Measurements from ENCODE around the gene HFE.

The HFE gene

GRCh38 chr6:26120807-26121140 lies 33.5 kb downstream of the HFE start:
- ChIA-PET CTCF (interaction anchor here (0.6 kb wide), 1 partner anchor 197 kb away, joined by 3 read pairs; no protein-coding TSS in a partner anchor), POLR2A (interaction anchor here (0.6 to 2.8 kb wide), 2 partner anchors 17 to 89 kb away, joined by 3 to 13 read pairs; a partner anchor contains a TSS)
- Histone ChIP-seq H3K4me3 (ENCODE audit: low read depth, low read length) (no peak overlapping the region), H3K9me3 (ENCODE audit: control insufficient read depth, insufficient read depth, low read depth, low read length) (no peaks in the 10 kb centered on the region), H3K27ac (ENCODE audit: extremely low read depth, low read depth, low read length) (no peak overlapping the region), H3K4me1 (ENCODE audit: control insufficient read depth, insufficient read depth, low read length) (no peaks in the 10 kb centered on the region), H3K36me3 (ENCODE audit: control insufficient read depth in 2 of 2, insufficient read depth in 1 of 2, low read length in 2 of 2) (no peaks in the 10 kb centered on the region)
- TF ChIP-seq ZBTB49 (tag by site-specific recombination; IDR thresholded peaks at IDR 0.05; ENCODE audit: low read depth) (no peak), OSR2 (tag by site-specific recombination; IDR thresholded peaks at IDR 0.05) (no peak), OVOL3 (tag by site-specific recombination; IDR thresholded peaks at IDR 0.05) (no peak), SCRT1 (tag by site-specific recombination; IDR thresholded peaks at IDR 0.05; ENCODE audit: borderline replicate concordance) (no peak), ZNF488 (tag by site-specific recombination; IDR thresholded peaks at IDR 0.05) (no peak), ZNF549 (tag by site-specific recombination; IDR thresholded peaks at IDR 0.05) (no peak)

GRCh38 chr6:26121141-26122004 lies 34.1 kb downstream of the HFE start:
- TF ChIP-seq ZNF202 (tag by site-specific recombination; IDR thresholded peaks at IDR 0.05; ENCODE audit: borderline replicate concordance) (no peak), ZNF48 (tag by site-specific recombination; IDR thresholded peaks at IDR 0.05) (no peak), WT1 (tag by site-specific recombination; IDR thresholded peaks at IDR 0.05) (no peak), SALL2 (tag by site-specific recombination; IDR thresholded peaks at IDR 0.05; ENCODE audit: borderline replicate concordance) (no peak), SP7 (tag by site-specific recombination; IDR thresholded peaks at IDR 0.05) (no peak), ZNF791 (tag by site-specific recombination; IDR thresholded peaks at IDR 0.05) (no peak), ZNF629 (tag by site-specific recombination; IDR thresholded peaks at IDR 0.05) (no peak), ZNF639 (tag by site-specific recombination; IDR thresholded peaks at IDR 0.05) (no peak), ZNF157 (tag by site-specific recombination; IDR thresholded peaks at IDR 0.05) (no peak), ZNF404 (tag by site-specific recombination; IDR thresholded peaks at IDR 0.05) (no peak), ZNF37A (tag by site-specific recombination; IDR thresholded peaks at IDR 0.05) (no peak), ZBTB1 (tag by site-specific recombination; IDR thresholded peaks at IDR 0.05) (no peak), INSM2 (tag by site-specific recombination; IDR thresholded peaks at IDR 0.05) (no peak), ZNF121 (tag by site-specific recombination; IDR thresholded peaks at IDR 0.05) (no peak), ZNF596 (tag by site-specific recombination; IDR thresholded peaks at IDR 0.05) (no peak), ZNF747 (tag by site-specific recombination; IDR thresholded peaks at IDR 0.05) (no peak), ZNF18 (tag by site-specific recombination; IDR thresholded peaks at IDR 0.05) (no peak), KLF10 (tag by site-specific recombination; IDR thresholded peaks at IDR 0.05) (no peak), ZSCAN5A (tag by site-specific recombination; IDR thresholded peaks at IDR 0.05) (no peak)
- no peaks in the 10 kb centered on the region for H3K4me1 ChIP-seq (ENCODE audit: control insufficient read depth, insufficient read depth, low read length)
- no peak overlapping the region for H3K27ac ChIP-seq (ENCODE audit: extremely low read depth, low read depth, low read length)
- no peak overlapping the region for H3K4me3 ChIP-seq (ENCODE audit: low read depth, low read length)
- no peaks in the 10 kb centered on the region for H3K9me3 ChIP-seq (ENCODE audit: control insufficient read depth, insufficient read depth, low read depth, low read length)
- POLR2A ChIA-PET = no interaction called here
- CTCF ChIA-PET = no interaction called here
- H3K36me3 ChIP-seq (ENCODE audit: control insufficient read depth in 2 of 2, insufficient read depth in 1 of 2, low read length in 2 of 2) = no peaks in the 10 kb centered on the region
